GM18511 (cell line): ENCODE results near the gene PEAK3.

Source experiments
- ATAC-seq: cut with Tn5 transposase; IDR thresholded peaks from one replicate; pipeline ENCODE4 v1.9.1; 2021; ENCODE audit warnings: mild to moderate bottlenecking, moderate library complexity; ENCODE audit not compliant: unreplicated experiment

The PEAK3 gene

GRCh38 chr19:2239771-2240770 lies 41.9 kb downstream of the PEAK3 start:
- ATAC-seq, result no peak

DNA sequence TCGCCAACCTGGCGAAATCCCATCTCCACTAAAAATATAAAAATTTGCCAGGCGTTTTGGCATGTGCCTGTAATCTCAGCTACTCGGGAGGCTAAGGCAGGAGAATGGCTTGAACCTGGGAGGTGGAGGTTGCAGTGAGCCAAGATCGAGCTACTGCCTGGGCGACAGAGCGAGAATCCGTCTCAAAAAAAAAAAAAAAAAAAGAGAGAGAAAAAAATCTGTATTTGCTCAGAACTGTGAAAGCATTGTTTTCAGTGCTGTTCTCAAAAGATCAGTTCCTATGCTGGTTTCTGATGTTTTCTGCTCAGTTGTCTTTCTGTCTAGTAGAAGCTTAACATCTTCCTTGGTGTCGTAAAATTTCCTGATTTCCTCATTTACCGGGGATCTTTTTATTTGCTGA lies 42.8 kb downstream of the PEAK3 start:
- no peak for ATAC-seq

GRCh38 chr19:2237869-2238153 lies 44.2 kb downstream of the PEAK3 start:
- ATAC-seq, result no peak

GRCh38 chr19:2237051-2237868 lies 44.7 kb downstream of the PEAK3 start:
- no peak for ATAC-seq

GRCh38 chr19:2236314-2237050 lies 45.5 kb downstream of the PEAK3 start, which contains the start of the genes PLEKHJ1 and SF3A2:
Gene PLEKHJ1, minus strand, starts transcription at chr19:2236329. Its CDS starts 81 bp downstream, at chr19:2236248.
Gene SF3A2, plus strand, starts transcription at chr19:2236824. Its CDS starts 6,595 bp downstream, at chr19:2243419.
- peak; percentile 75 for ATAC-seq

- ATAC-seq, result no peak
Observed at GRCh38 chr19:2236064-2236313, 46.0 kb downstream of the PEAK3 start.

DNA sequence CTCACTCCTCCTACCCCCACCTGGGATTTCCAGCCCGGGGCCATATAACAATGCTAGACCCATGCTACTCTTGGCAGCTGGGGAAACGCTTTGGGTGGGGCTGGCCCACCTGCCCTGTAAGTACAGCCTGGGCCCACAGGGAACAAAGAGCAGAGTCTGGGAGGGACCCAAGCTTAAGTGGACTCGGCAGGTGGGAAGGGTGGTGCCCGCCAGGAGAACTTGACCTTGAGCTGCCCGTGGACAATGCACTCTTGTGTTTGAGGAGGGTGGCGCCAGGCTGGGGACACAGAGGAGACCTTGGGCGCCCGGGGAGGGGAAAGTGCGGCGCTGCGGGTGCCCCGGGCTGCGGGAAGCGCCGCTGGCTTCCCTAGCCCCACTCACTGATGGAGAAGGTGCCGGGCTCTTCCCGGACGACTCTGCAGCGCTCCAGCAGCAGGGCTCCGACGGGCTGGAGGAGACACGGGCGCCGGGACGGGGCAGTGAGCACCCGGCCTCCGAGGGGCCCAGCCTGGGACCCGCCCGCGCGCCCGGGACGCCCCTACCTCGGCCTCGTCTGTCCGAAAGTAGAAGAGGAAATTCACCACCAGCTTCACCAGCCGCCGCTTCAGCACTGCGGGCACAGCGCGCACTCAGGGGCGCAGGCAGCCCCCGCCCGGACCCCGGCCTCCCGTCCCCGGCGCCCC lies 46.5 kb downstream of the PEAK3 start:
- peak; percentile 6 for ATAC-seq

DNA sequence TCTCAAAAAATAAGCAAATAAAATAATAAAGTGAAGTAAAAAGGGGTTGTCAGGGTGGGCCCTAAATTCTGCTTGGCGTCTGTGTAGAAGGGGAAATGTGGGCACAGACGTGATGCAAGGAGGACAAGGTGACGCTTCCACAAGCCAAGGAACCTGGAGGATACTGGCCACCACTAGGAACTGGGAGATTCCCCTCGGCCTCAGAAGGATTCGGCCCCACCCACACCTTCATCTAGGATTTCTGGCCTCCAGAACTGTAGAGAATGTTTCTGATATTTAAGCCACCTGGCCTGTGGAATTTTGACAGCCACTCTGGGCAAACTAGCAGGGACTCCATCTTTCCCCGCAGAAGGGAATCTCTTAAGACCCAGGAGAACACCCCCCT lies 47.0 kb downstream of the PEAK3 start:
- ATAC-seq, result no peak

- ATAC-seq, result no peak
Observed at GRCh38 chr19:2233601-2234280, 48.2 kb downstream of the PEAK3 start.

- no peak for ATAC-seq
Observed at GRCh38 chr19:2232286-2233151, 49.5 kb downstream of the PEAK3 start.

DNA sequence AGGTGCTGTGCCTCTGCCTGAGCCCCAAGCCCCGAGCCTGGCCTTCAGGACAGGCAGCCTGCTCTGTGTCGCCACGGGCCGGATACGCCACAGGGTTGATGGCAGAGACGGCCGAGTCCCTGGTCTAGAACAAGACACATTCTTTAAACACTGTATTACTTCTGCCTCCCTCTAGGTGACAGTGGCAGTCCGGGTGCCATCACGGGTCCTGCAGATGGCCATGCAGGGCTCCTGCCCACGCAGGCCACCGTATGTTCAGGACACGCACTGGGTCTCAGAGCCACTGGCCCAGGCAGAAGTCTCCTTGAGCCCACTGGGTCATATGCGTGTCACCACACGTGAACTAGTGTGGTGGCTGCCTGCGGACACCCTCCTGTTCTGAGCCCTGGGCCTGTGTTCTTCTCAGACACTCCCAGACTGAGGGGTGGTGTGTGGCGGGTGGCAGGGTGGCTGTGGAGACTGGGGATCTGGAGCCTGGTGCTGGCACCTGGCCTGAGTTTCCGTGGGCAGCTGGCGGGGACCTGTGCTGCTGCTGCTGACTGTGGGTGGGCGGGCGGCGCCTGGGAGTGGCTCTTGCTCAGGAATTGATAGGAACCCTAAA lies 50.3 kb downstream of the PEAK3 start:
- ATAC-seq, result no peak

DNA sequence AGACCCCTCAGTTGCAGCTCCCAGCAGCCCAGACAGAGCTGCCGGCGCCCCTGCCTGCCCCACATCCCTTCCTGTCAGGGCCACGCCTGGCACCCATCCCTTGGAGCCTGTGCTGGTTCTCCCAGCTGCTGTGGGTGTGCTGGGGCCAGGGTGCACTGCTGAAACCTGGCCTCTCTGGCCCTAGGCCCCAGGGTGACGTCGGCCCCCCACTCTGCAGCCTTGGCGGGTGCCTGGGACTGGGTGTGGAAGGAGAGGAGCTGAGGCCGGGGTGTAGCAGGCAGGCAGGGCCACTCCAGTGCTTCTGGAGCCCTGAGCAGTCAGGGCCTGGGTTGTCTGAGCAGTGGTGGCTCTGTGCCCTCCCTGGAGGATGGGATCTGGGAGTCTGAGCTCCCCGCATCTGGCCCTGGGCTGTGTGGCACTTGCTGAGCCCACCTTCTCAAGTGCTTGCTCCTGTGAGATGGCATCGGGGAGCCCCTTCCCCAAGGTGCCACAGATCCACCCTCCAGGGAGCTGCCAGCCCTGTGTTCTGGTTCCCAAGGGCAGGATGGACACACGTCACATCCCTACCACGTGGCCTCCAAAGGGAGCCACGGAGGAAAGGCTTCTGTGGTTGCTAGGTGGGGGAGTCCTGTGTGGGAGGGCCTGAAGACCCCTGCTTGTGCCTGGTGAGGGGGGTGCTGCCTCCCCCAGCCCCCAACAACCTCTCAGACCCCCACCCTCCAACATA lies 51.0 kb downstream of the PEAK3 start:
- no peak for ATAC-seq

DNA sequence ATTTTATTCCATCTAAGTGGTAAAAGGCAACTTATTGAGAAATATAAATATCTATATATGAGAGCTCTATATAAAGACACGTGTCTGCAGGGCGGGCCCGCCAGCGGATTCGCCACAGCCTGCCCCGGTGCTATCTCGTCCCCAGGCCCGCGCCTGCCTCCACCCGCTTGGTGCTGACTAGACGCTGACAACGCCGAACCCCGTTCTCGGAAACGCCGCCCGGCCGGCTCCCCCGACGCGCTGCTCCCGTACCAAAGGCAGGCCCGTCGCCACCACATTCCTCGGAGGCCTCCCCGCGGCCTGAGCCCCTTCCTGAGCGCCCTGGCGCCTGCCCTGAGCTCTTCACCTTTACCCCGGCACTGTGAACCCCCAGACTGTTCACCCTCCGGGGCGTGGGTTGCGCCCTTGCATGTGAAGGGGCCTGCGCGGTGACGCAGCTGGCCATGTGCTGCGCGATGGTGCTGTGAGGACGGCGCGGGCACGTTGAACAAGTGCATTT lies 51.9 kb downstream of the PEAK3 start:
- no peak for ATAC-seq

DNA sequence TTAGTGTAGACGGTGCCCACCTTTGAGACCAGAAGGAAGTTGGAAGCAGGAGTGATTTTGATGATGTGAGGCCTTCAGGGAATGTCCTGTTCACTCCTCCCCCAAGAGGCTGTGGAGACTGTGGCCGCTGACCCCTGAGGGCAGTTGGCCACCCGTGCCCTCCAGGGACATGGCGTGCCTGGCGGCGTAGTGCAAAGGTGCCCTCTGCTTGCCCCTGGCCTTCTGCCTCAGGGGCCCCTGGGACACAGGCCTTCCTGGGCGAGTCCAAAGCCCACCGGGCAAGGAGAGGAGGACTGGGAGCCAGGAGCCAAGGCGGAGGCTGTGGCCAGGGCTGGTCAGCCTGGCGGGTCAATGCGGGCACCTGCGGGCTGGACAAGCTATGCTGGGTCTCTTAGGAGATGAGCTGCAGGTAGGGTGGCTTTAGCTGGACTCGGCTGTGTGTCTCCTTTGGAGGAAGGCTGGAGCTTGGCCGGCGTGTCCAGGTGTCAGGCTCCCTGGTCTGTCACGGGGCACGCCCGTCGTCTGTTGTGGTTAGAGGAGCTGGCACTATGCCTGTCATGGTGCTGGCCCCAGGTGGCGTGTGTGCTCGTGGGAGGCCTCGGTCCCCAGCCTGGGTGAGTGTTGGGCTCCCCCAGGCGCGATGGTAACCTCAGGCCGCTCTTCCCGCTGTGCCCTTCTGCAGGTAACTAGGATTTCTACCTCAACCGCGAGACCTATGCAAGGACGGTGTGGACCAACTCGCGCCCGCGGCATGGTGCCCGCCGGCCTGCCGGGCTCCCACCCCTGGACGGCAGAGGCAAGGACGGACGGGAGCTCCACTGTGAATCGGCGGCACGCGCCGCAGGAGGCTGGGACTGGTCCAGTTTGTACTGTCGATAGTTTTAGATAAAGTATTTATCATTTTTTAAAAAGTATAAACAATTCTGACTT lies 52.6 kb downstream of the PEAK3 start:
- no peak for ATAC-seq

DNA sequence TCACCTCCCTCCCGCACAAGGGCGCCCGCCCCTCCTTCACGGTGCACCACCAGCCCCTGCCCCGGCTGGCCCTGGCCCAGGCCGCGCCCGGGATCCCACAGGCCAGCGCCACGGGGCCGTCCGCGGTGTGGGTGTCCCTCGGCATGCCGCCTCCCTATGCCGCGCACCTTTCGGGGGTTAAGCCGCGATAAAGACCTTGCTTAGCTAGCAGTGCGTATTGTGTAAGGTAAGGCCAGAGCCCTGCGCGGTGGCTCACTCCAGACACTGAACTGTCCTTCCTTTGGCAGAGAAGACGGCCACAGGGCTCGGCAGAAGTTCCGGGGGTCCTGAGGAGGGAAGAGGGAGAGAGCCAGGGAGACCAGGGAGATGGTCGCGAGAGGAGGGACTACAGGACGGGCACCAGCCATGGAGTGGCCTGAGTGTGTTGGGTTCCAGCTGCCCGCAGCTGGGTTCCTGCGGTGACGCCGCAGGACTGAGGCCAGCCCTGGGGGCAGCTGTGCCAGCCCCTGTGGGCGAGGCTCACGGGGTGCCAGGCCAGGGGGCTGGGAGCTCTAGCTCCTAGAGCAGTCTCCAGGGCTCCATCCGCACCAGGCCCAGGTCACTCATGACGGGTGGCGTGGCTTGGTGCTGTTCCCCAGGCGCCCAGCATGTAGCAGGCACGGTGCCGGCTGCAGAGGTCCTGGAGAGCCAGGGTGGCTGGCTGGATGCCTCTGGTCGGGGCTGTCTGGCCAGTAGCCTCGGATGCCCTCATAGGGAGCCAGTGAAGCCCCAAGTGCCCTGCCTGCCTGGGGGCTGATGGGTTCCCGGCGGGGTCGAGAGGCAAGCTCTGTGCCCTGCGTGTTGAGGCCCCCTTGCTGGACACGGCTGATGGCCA lies 53.6 kb downstream of the PEAK3 start:
- ATAC-seq, result no peak
